Ovary (tissue), 3 donors: ENCODE measurements around the gene BPIFA2.

Experiments used
- CTCF ChIP-seq, 3 donors: fragments of 450-650 bp in 2 of 3; fragments of 200-600 bp in 1 of 3; IDR thresholded peaks; one replicate each; pipeline versions ENCODE4 v1.5.1 to v1.8.0; 2016 to 2022; ENCODE audit warnings: antibody characterized with exemption in 3 of 3, mild to moderate bottlenecking in 1 of 3
- POLR2A ChIP-seq: fragments of 450-650 bp; IDR thresholded peaks from one replicate; pipeline ENCODE4 v1.6.1; 2017; ENCODE audit warnings: antibody characterized with exemption, mild to moderate bottlenecking, moderate library complexity
- donor health status: DM: no; HTN: no; CAD: no.

DNA sequence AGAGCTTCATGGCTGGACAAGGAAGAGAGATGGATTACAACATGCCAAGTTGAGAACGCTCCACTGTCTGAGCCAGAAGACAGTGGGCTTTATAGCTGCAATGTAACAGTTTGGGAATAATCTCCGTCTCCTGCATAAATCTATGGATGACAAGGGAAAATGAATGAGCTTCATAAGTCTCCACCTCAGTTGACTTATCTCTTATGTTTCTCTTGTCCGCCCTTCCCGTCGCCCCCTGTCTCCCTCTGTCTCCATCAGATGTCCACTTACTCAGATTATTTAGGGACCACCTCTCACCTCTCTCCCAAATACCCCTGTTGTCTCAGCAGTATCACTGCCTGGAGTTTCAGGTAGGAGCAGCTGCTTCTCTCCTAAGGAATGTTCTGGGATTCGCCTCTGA is 13.7 kb upstream of the BPIFA2 start:
- no peak for TF ChIP-seq CTCF (IDR thresholded peaks at IDR 0.05)
- TF ChIP-seq POLR2A: no peak
